ENCODE measurements around the gene ADPRH.

ADPRH gene

GRCh38 chr3:119599558-119600174 lies 20.4 kb downstream of the ADPRH start:
- 87% methylated on average over 5 of the region's 6 CpGs for WGBS (ENCODE audit: insufficient coverage)
- POLR2A ChIA-PET = interaction anchor here (0.6 kb wide), 1 partner anchor 38 kb away, joined by 3 read pairs; no protein-coding TSS in a partner anchor
- H3K4me3 ChIP-seq (ENCODE audit: control insufficient read depth in 1 of 7, extremely low read depth in 1 of 7, insufficient read depth in 4 of 7, low read depth in 2 of 7, low read length in 6 of 7) = no peak overlapping the region

DNA sequence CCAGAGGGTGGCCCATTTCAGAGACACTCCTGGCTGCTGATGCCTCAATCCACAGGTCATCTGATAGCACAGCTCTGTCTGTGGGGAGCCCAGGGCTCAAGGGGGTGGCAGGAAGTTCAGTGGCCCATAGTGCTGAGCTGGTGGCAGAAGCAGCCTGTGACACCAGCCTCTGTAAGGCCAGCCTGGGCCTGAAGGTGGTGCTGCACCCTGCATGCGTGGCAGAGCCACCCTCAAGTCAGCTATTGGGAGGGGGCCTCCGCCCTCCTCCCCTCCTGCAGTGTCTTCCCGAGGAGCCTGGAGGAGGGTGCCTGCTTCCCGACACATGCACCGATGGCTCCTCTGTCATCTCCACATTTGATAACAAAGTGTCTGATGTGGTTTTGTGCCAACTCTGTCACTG lies 21.4 kb downstream of the ADPRH start:
- 49% methylated on average over 5 of the region's 5 CpGs for WGBS (ENCODE audit: insufficient coverage)
- peak; percentile 17 to 51 (median 50) for DNase-seq
- Histone ChIP-seq H3K27me3 (replicated peaks in 2 of 5; ENCODE audit: control insufficient read depth in 4 of 5, insufficient read depth in 5 of 5, low read length in 4 of 5) (no peaks in the 10 kb centered on the region), H3K36me3 (ENCODE audit: control insufficient read depth in 4 of 4, insufficient read depth in 4 of 4, low read length in 3 of 4) (no peaks in the 10 kb centered on the region), H3K4me3 (ENCODE audit: control insufficient read depth in 1 of 7, extremely low read depth in 1 of 7, insufficient read depth in 4 of 7, low read depth in 2 of 7, low read length in 6 of 7) (no peak overlapping the region), H3K9me3 (ENCODE audit: control extremely low read depth in 1 of 5, control insufficient read depth in 4 of 5, insufficient read depth in 2 of 5, low read depth in 1 of 5, low read length in 4 of 5) (no peaks in the 10 kb centered on the region), H3K4me1 (ENCODE audit: control extremely low read depth in 1 of 4, control insufficient read depth in 4 of 4, insufficient read depth in 4 of 4, low read length in 3 of 4) (peaks cover 0 to 17% (median 9%) of the 10 kb centered on the region in 4 experiments), H3K27ac (ENCODE audit: insufficient read depth in 1 of 2, low read depth in 1 of 2, low read length in 2 of 2, poor library complexity in 1 of 2, severe bottlenecking in 2 of 2) (no peak overlapping the region)
- ChIA-PET CTCF (interaction anchor here (0.6 to 4.2 kb wide), 11 partner anchors 9 to 83 kb away, joined by 3 to 19 read pairs (median 4); partner anchors contain the start of genes CD80 and COX17), POLR2A (interaction anchor here (0.6 kb wide), 1 partner anchor 289 kb away, joined by 4 read pairs; no protein-coding TSS in a partner anchor)

More at GRCh38 chr3:119599558-119600174, 20.4 kb downstream of the ADPRH start:
- H3K4me1 ChIP-seq (ENCODE audit: control extremely low read depth in 1 of 4, control insufficient read depth in 4 of 4, insufficient read depth in 4 of 4, low read length in 3 of 4) = peaks cover 0 to 20% (median 10%) of the 10 kb centered on the region in 4 experiments
- no peak overlapping the region for H3K27ac ChIP-seq (ENCODE audit: insufficient read depth in 1 of 2, low read depth in 1 of 2, low read length in 2 of 2, poor library complexity in 1 of 2, severe bottlenecking in 2 of 2)
- no peak for DNase-seq
- no peaks in the 10 kb centered on the region for H3K27me3 ChIP-seq (replicated peaks in 2 of 5; ENCODE audit: control insufficient read depth in 4 of 5, insufficient read depth in 5 of 5, low read length in 4 of 5)
- no peaks in the 10 kb centered on the region for H3K9me3 ChIP-seq (ENCODE audit: control extremely low read depth in 1 of 5, control insufficient read depth in 4 of 5, insufficient read depth in 2 of 5, low read depth in 1 of 5, low read length in 4 of 5)
- H3K36me3 ChIP-seq (ENCODE audit: control insufficient read depth in 4 of 4, insufficient read depth in 4 of 4, low read length in 3 of 4) = no peaks in the 10 kb centered on the region
- CTCF ChIA-PET = interaction anchor here (0.9 to 4.2 kb wide), 9 partner anchors 8 to 84 kb away, joined by 3 to 19 read pairs (median 4); partner anchors contain the start of gene CD80

- no peaks in the 10 kb centered on the region for H3K9me3 ChIP-seq (ENCODE audit: control extremely low read depth in 1 of 5, control insufficient read depth in 4 of 5, insufficient read depth in 2 of 5, low read depth in 1 of 5, low read length in 4 of 5)
- peaks cover 0 to 13% (median 4%) of the 10 kb centered on the region in 4 experiments for H3K4me1 ChIP-seq (ENCODE audit: control extremely low read depth in 1 of 4, control insufficient read depth in 4 of 4, insufficient read depth in 4 of 4, low read length in 3 of 4)
- no peak overlapping the region for H3K4me3 ChIP-seq (ENCODE audit: control insufficient read depth in 1 of 7, extremely low read depth in 1 of 7, insufficient read depth in 4 of 7, low read depth in 2 of 7, low read length in 6 of 7)
- H3K36me3 ChIP-seq (ENCODE audit: control insufficient read depth in 4 of 4, insufficient read depth in 4 of 4, low read length in 3 of 4) = no peaks in the 10 kb centered on the region
- WGBS (ENCODE audit: insufficient coverage) = 94% methylated on average over 3 of the region's 3 CpGs
- CTCF ChIA-PET = interaction anchor here (0.6 to 4.2 kb wide), 8 partner anchors 12 to 82 kb away, joined by 3 to 19 read pairs (median 4); partner anchors contain the start of genes CD80 and COX17
- no peak for DNase-seq
- H3K27me3 ChIP-seq (replicated peaks in 2 of 5; ENCODE audit: control insufficient read depth in 4 of 5, insufficient read depth in 5 of 5, low read length in 4 of 5) = no peaks in the 10 kb centered on the region
- H3K27ac ChIP-seq (ENCODE audit: insufficient read depth in 1 of 2, low read depth in 1 of 2, low read length in 2 of 2, poor library complexity in 1 of 2, severe bottlenecking in 2 of 2) = no peak overlapping the region
- POLR2A ChIA-PET = no interaction called here
Observed at GRCh38 chr3:119601154-119601553, 21.9 kb downstream of the ADPRH start.

GRCh38 chr3:119602676-119603075 lies 23.4 kb downstream of the ADPRH start:
- 83% methylated on average over 1 of the region's 1 CpG for WGBS (ENCODE audit: insufficient coverage)
- Histone ChIP-seq H3K27ac (ENCODE audit: insufficient read depth in 1 of 2, low read depth in 1 of 2, low read length in 2 of 2, poor library complexity in 1 of 2, severe bottlenecking in 2 of 2) (no peak overlapping the region), H3K4me1 (ENCODE audit: control extremely low read depth in 1 of 4, control insufficient read depth in 4 of 4, insufficient read depth in 4 of 4, low read length in 3 of 4) (peaks cover 0 to 4% (median 0%) of the 10 kb centered on the region in 4 experiments), H3K4me3 (ENCODE audit: control insufficient read depth in 1 of 7, extremely low read depth in 1 of 7, insufficient read depth in 4 of 7, low read depth in 2 of 7, low read length in 6 of 7) (no peak overlapping the region), H3K27me3 (replicated peaks in 2 of 5; ENCODE audit: control insufficient read depth in 4 of 5, insufficient read depth in 5 of 5, low read length in 4 of 5) (peaks cover 0 to 2% (median 0%) of the 10 kb centered on the region in 5 experiments), H3K9me3 (ENCODE audit: control extremely low read depth in 1 of 5, control insufficient read depth in 4 of 5, insufficient read depth in 2 of 5, low read depth in 1 of 5, low read length in 4 of 5) (no peaks in the 10 kb centered on the region), H3K36me3 (ENCODE audit: control insufficient read depth in 4 of 4, insufficient read depth in 4 of 4, low read length in 3 of 4) (no peaks in the 10 kb centered on the region)
- CTCF ChIA-PET = interaction anchor here (1.0 to 4.2 kb wide), 2 partner anchors 10 to 25 kb away, joined by 3 to 19 read pairs; no protein-coding TSS in a partner anchor
- POLR2A ChIA-PET = no interaction called here
- DNase-seq = no peak

- Histone ChIP-seq H3K27ac (ENCODE audit: insufficient read depth in 1 of 2, low read depth in 1 of 2, low read length in 2 of 2, poor library complexity in 1 of 2, severe bottlenecking in 2 of 2) (no peak overlapping the region), H3K4me1 (ENCODE audit: control extremely low read depth in 1 of 4, control insufficient read depth in 4 of 4, insufficient read depth in 4 of 4, low read length in 3 of 4) (peaks cover 0 to 4% (median 0%) of the 10 kb centered on the region in 4 experiments), H3K36me3 (ENCODE audit: control insufficient read depth in 4 of 4, insufficient read depth in 4 of 4, low read length in 3 of 4) (no peaks in the 10 kb centered on the region), H3K4me3 (ENCODE audit: control insufficient read depth in 1 of 7, extremely low read depth in 1 of 7, insufficient read depth in 4 of 7, low read depth in 2 of 7, low read length in 6 of 7) (no peak overlapping the region), H3K9me3 (ENCODE audit: control extremely low read depth in 1 of 5, control insufficient read depth in 4 of 5, insufficient read depth in 2 of 5, low read depth in 1 of 5, low read length in 4 of 5) (no peaks in the 10 kb centered on the region), H3K27me3 (replicated peaks in 2 of 5; ENCODE audit: control insufficient read depth in 4 of 5, insufficient read depth in 5 of 5, low read length in 4 of 5) (peaks cover 0 to 6% (median 0%) of the 10 kb centered on the region in 5 experiments)
- no peak for DNase-seq
- ChIA-PET CTCF (no interaction called here), POLR2A (no interaction called here)
- WGBS (ENCODE audit: insufficient coverage) = 100% methylated on average over 1 of the region's 1 CpG
Observed at GRCh38 chr3:119604878-119605277, 25.6 kb downstream of the ADPRH start.

- Histone ChIP-seq H3K27ac (ENCODE audit: insufficient read depth in 1 of 2, low read depth in 1 of 2, low read length in 2 of 2, poor library complexity in 1 of 2, severe bottlenecking in 2 of 2) (no peak overlapping the region), H3K36me3 (ENCODE audit: control insufficient read depth in 4 of 4, insufficient read depth in 4 of 4, low read length in 3 of 4) (no peaks in the 10 kb centered on the region), H3K27me3 (replicated peaks in 2 of 5; ENCODE audit: control insufficient read depth in 4 of 5, insufficient read depth in 5 of 5, low read length in 4 of 5) (peaks cover 0 to 6% (median 0%) of the 10 kb centered on the region in 5 experiments), H3K4me1 (ENCODE audit: control extremely low read depth in 1 of 4, control insufficient read depth in 4 of 4, insufficient read depth in 4 of 4, low read length in 3 of 4) (no peaks in the 10 kb centered on the region), H3K9me3 (ENCODE audit: control extremely low read depth in 1 of 5, control insufficient read depth in 4 of 5, insufficient read depth in 2 of 5, low read depth in 1 of 5, low read length in 4 of 5) (no peaks in the 10 kb centered on the region), H3K4me3 (ENCODE audit: control insufficient read depth in 1 of 7, extremely low read depth in 1 of 7, insufficient read depth in 4 of 7, low read depth in 2 of 7, low read length in 6 of 7) (no peak overlapping the region)
- no peak for DNase-seq
- ChIA-PET CTCF (interaction anchor here (1.0 kb wide), 1 partner anchor 22 kb away, joined by 3 read pairs; no protein-coding TSS in a partner anchor), POLR2A (no interaction called here)
- WGBS (ENCODE audit: insufficient coverage) = 97% methylated on average over 4 of the region's 6 CpGs
Observed at GRCh38 chr3:119608405-119609000, 29.2 kb downstream of the ADPRH start.

DNA sequence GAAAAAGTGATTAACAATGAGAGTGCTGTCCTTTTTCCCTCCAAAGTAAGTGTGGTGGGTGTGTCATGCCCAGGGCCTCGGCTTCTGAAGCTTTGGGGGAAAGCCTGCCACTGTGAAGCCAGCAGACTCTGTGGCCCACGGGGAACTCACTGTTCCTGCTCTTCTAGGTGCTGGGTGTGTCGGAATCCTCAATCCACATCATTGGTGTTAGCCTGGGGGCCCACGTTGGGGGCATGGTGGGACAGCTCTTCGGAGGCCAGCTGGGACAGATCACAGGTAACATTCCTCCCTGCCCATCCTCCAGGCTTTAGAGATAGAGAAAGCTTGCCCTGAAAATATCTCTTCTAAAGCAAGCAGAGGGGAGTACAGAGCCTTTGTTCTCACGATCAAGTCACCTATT lies 30.0 kb downstream of the ADPRH start:
- Histone ChIP-seq H3K27ac (ENCODE audit: insufficient read depth in 1 of 2, low read depth in 1 of 2, low read length in 2 of 2, poor library complexity in 1 of 2, severe bottlenecking in 2 of 2) (no peak overlapping the region), H3K4me3 (ENCODE audit: control insufficient read depth in 1 of 7, extremely low read depth in 1 of 7, insufficient read depth in 4 of 7, low read depth in 2 of 7, low read length in 6 of 7) (no peak overlapping the region), H3K27me3 (replicated peaks in 2 of 5; ENCODE audit: control insufficient read depth in 4 of 5, insufficient read depth in 5 of 5, low read length in 4 of 5) (peaks cover 0 to 6% (median 0%) of the 10 kb centered on the region in 5 experiments), H3K9me3 (ENCODE audit: control extremely low read depth in 1 of 5, control insufficient read depth in 4 of 5, insufficient read depth in 2 of 5, low read depth in 1 of 5, low read length in 4 of 5) (no peaks in the 10 kb centered on the region), H3K4me1 (ENCODE audit: control extremely low read depth in 1 of 4, control insufficient read depth in 4 of 4, insufficient read depth in 4 of 4, low read length in 3 of 4) (no peaks in the 10 kb centered on the region), H3K36me3 (ENCODE audit: control insufficient read depth in 4 of 4, insufficient read depth in 4 of 4, low read length in 3 of 4) (no peaks in the 10 kb centered on the region)
- ChIA-PET POLR2A (no interaction called here), CTCF (interaction anchor here (1.0 kb wide), 1 partner anchor 22 kb away, joined by 3 read pairs; no protein-coding TSS in a partner anchor)
- DNase-seq = no peak
- WGBS (ENCODE audit: insufficient coverage) = 87% methylated on average over 5 of the region's 6 CpGs
